HEK293 (cell line): ENCODE results near the gene HRH2.

Experiments used
- IKZF3 ChIP-seq: fragments of 450-650 bp; IDR thresholded peaks from 2 replicates; pipeline ENCODE4 v1.5.0; 2018; ENCODE audit warnings: missing biosample characterization, mild to moderate bottlenecking, missing genetic modification characterization, moderate library complexity
- KLF9 ChIP-seq: fragments of 450-650 bp; formaldehyde crosslinking; IDR thresholded peaks from 2 replicates; pipeline ENCODE4 v1.5.1; 2016; ENCODE audit warnings: missing biosample characterization, missing genetic modification characterization, low read depth
- PRDM10 ChIP-seq: fragments of 450-650 bp; formaldehyde crosslinking; IDR thresholded peaks from 2 replicates; pipeline ENCODE4 v1.5.1; 2016; ENCODE audit warnings: missing biosample characterization, missing genetic modification characterization
- REPIN1 ChIP-seq: fragments of 450-650 bp; formaldehyde crosslinking; IDR thresholded peaks from 2 replicates; pipeline ENCODE4 v1.5.1; 2017; ENCODE audit warnings: missing biosample characterization, missing genetic modification characterization, low read depth
- SP2 ChIP-seq: fragments of 450-650 bp; formaldehyde crosslinking; IDR thresholded peaks from 2 replicates; pipeline ENCODE4 v1.5.1; 2016; ENCODE audit warnings: missing biosample characterization, missing genetic modification characterization
- SP7 ChIP-seq: fragments of 450-650 bp; formaldehyde crosslinking; IDR thresholded peaks from 2 replicates; pipeline ENCODE4 v1.5.1; 2016; ENCODE audit warnings: missing biosample characterization, missing genetic modification characterization
- TRIM28 ChIP-seq: IDR thresholded peaks from 2 replicates; pipeline ENCODE4 v1.6.1; 2011; ENCODE audit warnings: low read length, control low read depth, borderline replicate concordance
- WT1 ChIP-seq: fragments of 450-650 bp; formaldehyde crosslinking; IDR thresholded peaks from 2 replicates; pipeline ENCODE4 v1.5.1; 2016; ENCODE audit warnings: missing biosample characterization, missing genetic modification characterization
- ZBTB44 ChIP-seq: fragments of 450-650 bp; IDR thresholded peaks from 2 replicates; pipeline ENCODE4 v1.5.1; 2018; ENCODE audit warnings: missing biosample characterization, mild to moderate bottlenecking, missing genetic modification characterization
- ZEB2 ChIP-seq: fragments of 450-650 bp; formaldehyde crosslinking; IDR thresholded peaks from 2 replicates; pipeline ENCODE4 v1.5.1; 2016; ENCODE audit warnings: missing biosample characterization, missing genetic modification characterization
- ZNF2 ChIP-seq: fragments of 450-650 bp; formaldehyde crosslinking; IDR thresholded peaks from 2 replicates; pipeline ENCODE4 v1.5.1; 2016; ENCODE audit warnings: missing biosample characterization, missing genetic modification characterization
- ZNF202 ChIP-seq: fragments of 450-650 bp; formaldehyde crosslinking; IDR thresholded peaks from 2 replicates; pipeline ENCODE4 v1.5.1; 2016; ENCODE audit warnings: missing biosample characterization, missing genetic modification characterization, borderline replicate concordance
- ZNF362 ChIP-seq: fragments of 450-650 bp; formaldehyde crosslinking; IDR thresholded peaks from 2 replicates; pipeline ENCODE4 v1.5.1; 2016; ENCODE audit warnings: missing biosample characterization, missing genetic modification characterization
- ZNF518A ChIP-seq: fragments of 450-650 bp; formaldehyde crosslinking; conservative IDR thresholded peaks from 2 replicates; pipeline ENCODE4 v1.5.1; 2016; ENCODE audit warnings: low read depth, missing biosample characterization, missing genetic modification characterization
- ZNF530 ChIP-seq: fragments of 450-650 bp; formaldehyde crosslinking; IDR thresholded peaks from 2 replicates; pipeline ENCODE4 v1.5.1; 2016; ENCODE audit warnings: low read depth, missing biosample characterization, missing genetic modification characterization
- ZNF580 ChIP-seq: fragments of 450-650 bp; formaldehyde crosslinking; IDR thresholded peaks from 2 replicates; pipeline ENCODE4 v1.5.1; 2016; ENCODE audit warnings: missing biosample characterization, missing genetic modification characterization
- ZNF626 ChIP-seq: fragments of 450-650 bp; sonication (Bioruptor Pico); formaldehyde crosslinking; IDR thresholded peaks from 2 replicates; pipeline ENCODE4 v1.5.1; 2018; ENCODE audit warnings: missing biosample characterization, missing genetic modification characterization, inconsistent platforms
- ZNF639 ChIP-seq: fragments of 450-650 bp; formaldehyde crosslinking; IDR thresholded peaks from 2 replicates; pipeline ENCODE4 v1.5.1; 2016; ENCODE audit warnings: missing biosample characterization, missing genetic modification characterization
- ZNF654 ChIP-seq: fragments of 450-650 bp; formaldehyde crosslinking; IDR thresholded peaks from 2 replicates; pipeline ENCODE4 v1.5.1; 2016; ENCODE audit warnings: low read depth, missing biosample characterization, missing genetic modification characterization
- ZNF704 ChIP-seq: fragments of 450-650 bp; formaldehyde crosslinking; IDR thresholded peaks from 2 replicates; pipeline ENCODE4 v1.5.1; 2016; ENCODE audit warnings: missing biosample characterization, missing genetic modification characterization
- ZNF768 ChIP-seq: fragments of 450-650 bp; formaldehyde crosslinking; IDR thresholded peaks from 2 replicates; pipeline ENCODE4 v1.5.1; 2018; ENCODE audit warnings: missing biosample characterization, mild to moderate bottlenecking, missing genetic modification characterization

Gene HRH2

GRCh38 chr5:175696139-175696854 lies 38.4 kb downstream of the HRH2 start (continued):
- TF ChIP-seq ZNF768 (no peak), SP2 (tag by site-specific recombination) (0 out of 2 replicates have a peak, but pooled peaks have one; percentile 22), ZNF654 (tag by site-specific recombination) (peak; percentile 50), ZNF580 (tag by site-specific recombination) (no peak), ZNF362 (tag by site-specific recombination) (no peak), TRIM28 (0 out of 2 replicates have a peak, but pooled peaks have one; percentile 14), ZBTB44 (no peak), ZNF639 (tag by site-specific recombination) (no peak), WT1 (tag by site-specific recombination) (no peak), SP7 (tag by site-specific recombination) (peak; percentile 46; the same call in 1 of the 2 replicates), ZNF2 (tag by site-specific recombination) (0 out of 2 replicates have a peak, but pooled peaks have one; percentile 52), KLF9 (tag by site-specific recombination) (no peak), IKZF3 (tag by site-specific recombination) (0 out of 2 replicates have a peak, but pooled peaks have one; percentile 29), ZNF626 (tag by site-specific recombination) (no peak), ZNF518A (peak; percentile 62), ZEB2 (no peak), PRDM10 (tag by site-specific recombination) (0 out of 2 replicates have a peak, but pooled peaks have one; percentile 28), ZNF202 (tag by site-specific recombination) (no peak), ZNF704 (tag by site-specific recombination) (no peak), REPIN1 (tag by site-specific recombination) (no peak), ZNF530 (tag by site-specific recombination) (no peak)
